IMR-90 (cell line): ENCODE results near the gene ATP1A1. TPM values are rescaled to one million over a fixed set of nuclear protein-coding genes. Genes with fewer than 3 reads are reported as not detected.

Experiments used
- ATAC-seq: fragments of 200-7000 bp; cut with Tn5 transposase; 2 replicates; pipeline ENCODE4 v1.9.1; 2020; ENCODE audit warnings: low read depth, mild to moderate bottlenecking, moderate library complexity
- BruUV-seq: library from RNA; stranded (reverse); fragments of 400-500 nt; replicated peaks from 2 replicates; lab custom pipeline; 2021; lab: Mats Ljungman, UMichigan
- CTCF ChIA-PET: fragments of 300-600 bp; formaldehyde crosslinking; extraction: SDS; loops from one replicate; lab custom pipeline; 2021; ENCODE audit warnings: antibody characterized with exemption; lab: Yijun Ruan, JAX
- POLR2A ChIA-PET: fragments of 300-600 bp; sonication (Branson Sonifier 250); formaldehyde crosslinking; loops from one replicate; lab custom pipeline; 2022; ENCODE audit warnings: antibody characterized with exemption; ENCODE audit not compliant: unreplicated experiment; lab: Charles Lee
- DNase-seq: peaks from one replicate; pipeline ENCODE4 v3.0.0; 2013
- H2AFZ ChIP-seq: replicated peaks from 2 replicates; pipeline ENCODE3; 2013; ENCODE audit warnings: low read length, mild to moderate bottlenecking; ENCODE audit not compliant: poor library complexity
- H2AK5ac ChIP-seq: 2 replicates; pipeline ENCODE4 v1.6.1; 2013; ENCODE audit warnings: low read depth, low read length, inconsistent platforms
- H2AK9ac ChIP-seq: replicated peaks from 2 replicates; pipeline ENCODE3; 2013; ENCODE audit warnings: mild to moderate bottlenecking, low read depth, low read length, moderate library complexity; ENCODE audit not compliant: poor library complexity
- H2BK120ac ChIP-seq: 2 replicates; pipeline ENCODE4 v1.6.1; 2013; ENCODE audit warnings: low read depth, low read length, inconsistent platforms
- H2BK15ac ChIP-seq: 3 replicates; pipeline ENCODE4 v1.6.1; 2013; ENCODE audit warnings: low read depth, low read length, inconsistent platforms
- H2BK20ac ChIP-seq: 2 replicates; pipeline ENCODE4 v1.6.1; 2013; ENCODE audit warnings: low read depth, mild to moderate bottlenecking, inconsistent platforms, low read length, moderate library complexity
- H2BK5ac ChIP-seq: 2 replicates; pipeline ENCODE4 v1.6.1; 2013; ENCODE audit warnings: mild to moderate bottlenecking, low read depth, low read length, inconsistent platforms; ENCODE audit not compliant: poor library complexity, severe bottlenecking
- H3K14ac ChIP-seq: replicated peaks from 2 replicates; pipeline ENCODE4 v1.6.1; 2013; ENCODE audit warnings: low read depth, low read length, inconsistent platforms
- H3K18ac ChIP-seq: 2 replicates; pipeline ENCODE4 v1.6.1; 2013; ENCODE audit warnings: low read depth, low read length, control low read depth
- H3K23ac ChIP-seq: 2 replicates; pipeline ENCODE4 v1.6.1; 2013; ENCODE audit warnings: low read depth, low read length, inconsistent platforms
- H3K27ac ChIP-seq: 2 replicates; pipeline ENCODE4 v1.5.1; 2013; ENCODE audit warnings: mild to moderate bottlenecking, control low read depth, low read length; ENCODE audit not compliant: insufficient read depth
- H3K27me3 ChIP-seq: 2 replicates; pipeline ENCODE4 v1.6.1; 2013; ENCODE audit warnings: low read length; ENCODE audit not compliant: control insufficient read depth, insufficient read depth
- H3K36me3 ChIP-seq: 2 replicates; pipeline ENCODE4 v1.6.1; 2013; ENCODE audit warnings: low read length, mixed read lengths; ENCODE audit not compliant: control insufficient read depth, insufficient read depth
- H3K4ac ChIP-seq: 2 replicates; pipeline ENCODE4 v1.6.1; 2013; ENCODE audit warnings: low read depth, low read length, inconsistent platforms
- H3K4me1 ChIP-seq: 2 replicates; pipeline ENCODE4 v1.6.1; 2013; ENCODE audit warnings: low read length, mixed read lengths; ENCODE audit not compliant: control insufficient read depth, insufficient read depth
- H3K4me2 ChIP-seq: 2 replicates; pipeline ENCODE4 v1.6.1; 2013; ENCODE audit warnings: low read depth, mild to moderate bottlenecking, control low read depth, low read length, moderate library complexity
- H3K4me3 ChIP-seq: 2 replicates; pipeline ENCODE4 v1.5.1; 2013; ENCODE audit warnings: low read depth, mild to moderate bottlenecking, control low read depth, low read length, moderate library complexity; ENCODE audit not compliant: insufficient read depth
- H3K56ac ChIP-seq: 2 replicates; pipeline ENCODE4 v1.6.1; 2013; ENCODE audit warnings: low read length, inconsistent platforms; ENCODE audit not compliant: insufficient read depth; ENCODE audit errors: extremely low read depth
- H3K79me1 ChIP-seq, 2 experiments: 2 replicates each; pipeline ENCODE4 v1.6.1; 2013; ENCODE audit warnings: low read length in 2 of 2, inconsistent platforms in 1 of 2, low read depth in 1 of 2
- H3K9ac ChIP-seq: 2 replicates; pipeline ENCODE4 v1.6.1; 2013; ENCODE audit warnings: low read depth, low read length, control low read depth
- H3K9me1 ChIP-seq: 2 replicates; pipeline ENCODE4 v1.6.1; 2013; ENCODE audit warnings: low read length, inconsistent platforms; ENCODE audit not compliant: insufficient read depth
- H3K9me3 ChIP-seq: 2 replicates; pipeline ENCODE4 v1.6.1; 2013; ENCODE audit warnings: low read length; ENCODE audit not compliant: control insufficient read depth, insufficient read depth
- H4K20me1 ChIP-seq: 2 replicates; pipeline ENCODE4 v1.6.1; 2013; ENCODE audit warnings: low read length, inconsistent platforms; ENCODE audit not compliant: insufficient read depth
- H4K5ac ChIP-seq: 2 replicates; pipeline ENCODE4 v1.6.1; 2013; ENCODE audit warnings: mild to moderate bottlenecking, low read depth, low read length, control low read depth
- H4K8ac ChIP-seq, 2 experiments: 2 replicates each; pipeline ENCODE4 v1.6.1; 2013; ENCODE audit warnings: low read depth in 2 of 2, low read length in 2 of 2, control low read depth in 1 of 2, inconsistent platforms in 1 of 2
- H4K91ac ChIP-seq: 2 replicates; pipeline ENCODE4 v1.6.1; 2013; ENCODE audit warnings: low read depth, low read length, inconsistent platforms; ENCODE audit not compliant: insufficient read depth
- BHLHE40 ChIP-seq: fragments of 150-350 bp; IDR thresholded peaks from 2 replicates; pipeline ENCODE4 v1.6.1; 2016; ENCODE audit warnings: mild to moderate bottlenecking, low read depth, low read length
- CEBPB ChIP-seq: IDR thresholded peaks from 2 replicates; pipeline ENCODE4 v1.6.1; 2012; ENCODE audit warnings: low read depth, low read length, improper control_type of control experiment
- ELK1 ChIP-seq: fragments of 150-350 bp; IDR thresholded peaks from 2 replicates; pipeline ENCODE4 v1.6.1; 2016; ENCODE audit warnings: low read depth, mild to moderate bottlenecking, low read length, moderate library complexity, borderline replicate concordance
- FOS ChIP-seq: fragments of 150-350 bp; IDR thresholded peaks from 2 replicates; pipeline ENCODE4 v1.6.1; 2016; ENCODE audit warnings: low read depth, low read length
- RCOR1 ChIP-seq: IDR thresholded peaks from 2 replicates; pipeline ENCODE4 v1.6.1; 2012; ENCODE audit warnings: mild to moderate bottlenecking, low read length, improper control_type of control experiment; ENCODE audit not compliant: insufficient replicate concordance
- USF2 ChIP-seq: fragments of 150-350 bp; IDR thresholded peaks from 2 replicates; pipeline ENCODE4 v1.6.1; 2017; ENCODE audit warnings: mild to moderate bottlenecking, antibody characterized with exemption, low read length, low read depth
- WGBS, 2 experiments: methylation state at CpG; one replicate each; pipeline versions ENCODE4 v1.1.5 to v1.1.7; 2013; ENCODE audit warnings: missing lambda C conversion rate in 2 of 2; ENCODE audit not compliant: insufficient read length in 1 of 2; ENCODE audit errors: extremely low coverage in 2 of 2; 5-methylcytosine and 5-hydroxymethylcytosine counted together
- dilution Hi-C: fragments of 300-500 bp; cut with HindIII; formaldehyde crosslinking; loops from one replicate; pipeline ENCODE4 v1.14.3; 2018; ENCODE audit warnings: low sequenced_read_pairs; ENCODE audit not compliant: unreplicated experiment
- in situ Hi-C: fragments of 300-500 bp; cut with MboI; formaldehyde crosslinking; loops from 3 replicates; pipeline ENCODE4 v1.14.3; 2019; ENCODE audit warnings: low sequenced_read_pairs, inconsistent platforms, mixed read lengths
- intact Hi-C: fragments of 100-400 bp; cut with micrococcal nuclease; formaldehyde crosslinking; loops from 2 replicates; pipeline ENCODE4 v1.10.0; 2022
- polyA plus RNA-seq, 3 experiments: library from polyadenylated mRNA; depleted of rRNA; stranded (reverse); fragments of >200 nt; gene quantifications; 2 replicates each; pipeline ENCODE4 v1.2.3, GENCODE V29; 2012; ENCODE audit warnings: low replicate concordance in 1 of 3
- total RNA-seq: library from RNA; depleted of rRNA; stranded (reverse); fragments of >200 nt; gene quantifications from 2 replicates; pipeline ENCODE4 v1.2.3, GENCODE V29; 2012

Gene ATP1A1
- total and polyA plus RNA-seq, 2 of the 4 experiments (the other 2 are of a cell fraction) = 116 to 125 TPM

GRCh38 chr1:116377541-116378529 is 4.8 kb downstream of the ATP1A1 start:
- Histone ChIP-seq H4K5ac (peak overlapping the region; percentile 39; the same call in 1 of the 2 replicates), H3K9me1 (peaks cover 9% of the 10 kb centered on the region; the same call in 1 of the 2 replicates), H3K9me3 (no peaks in the 10 kb centered on the region), H3K4me3 (peak overlapping the region; percentile 31; the same call in 1 of the 2 replicates), H3K9ac (peak overlapping the region; percentile 43), H3K27ac (peak overlapping the region; percentile 73), H2BK5ac (peak overlapping the region; percentile 53), H4K20me1 (peaks cover 58% of the 10 kb centered on the region), H2AFZ (no peak overlapping the region), H3K56ac (0 out of 2 replicates have a peak overlapping the region, but pooled peaks have one; percentile 1), H3K14ac (peak overlapping the region; percentile 5; the same call in 1 of the 2 replicates), H3K4ac (peak overlapping the region; percentile 40; the same call in 1 of the 2 replicates), H2AK9ac (no peak overlapping the region), H2BK15ac (peak overlapping the region; percentile 67; the same call in 2 of the 3 replicates), H3K4me1 (peaks cover 27% of the 10 kb centered on the region), H3K4me2 (peak overlapping the region; percentile 67), H2BK120ac (peak overlapping the region; percentile 33), H3K36me3 (no peaks in the 10 kb centered on the region), H2BK20ac (peak overlapping the region; percentile 42; the same call in 1 of the 2 replicates), H2AK5ac (peak overlapping the region; percentile 66), H3K79me1 (peaks cover 12 to 69% of the 10 kb centered on the region in 2 experiments), H4K91ac (no peak overlapping the region), H3K27me3 (no peaks in the 10 kb centered on the region), H4K8ac (peak overlapping the region; percentile 3 to 43; a peak in 3 of 4 replicates), H3K23ac (peak overlapping the region; percentile 28; the same call in 1 of the 2 replicates), H3K18ac (peak overlapping the region; percentile 71)
- dilution Hi-C loops (no loop called here), intact Hi-C loops (loop anchor here (5.0 kb wide), 2 partner anchors 109 to 1294 kb away; no protein-coding TSS in a partner anchor), in situ Hi-C loops (no loop called here)
- 33% methylated on average over 1 of the region's 13 CpGs; no CpG with 5 or more reads in 1 of the 2 experiments for WGBS, 2 experiments
- CTCF ChIA-PET = no interaction called here
- peak; percentile 96 for DNase-seq
- ATAC-seq = peak; percentile 21
- TF ChIP-seq FOS = peak; percentile 91
- peak; percentile 50 for TF ChIP-seq BHLHE40
- no peak for TF ChIP-seq RCOR1
- no peak for TF ChIP-seq ELK1
- peak; percentile 55 for TF ChIP-seq CEBPB
- TF ChIP-seq USF2 = peak; percentile 80
- POLR2A ChIA-PET = no interaction called here
- no TSS peak for BruUV-seq
